Adipocyte (in vitro differentiated cells): ENCODE data around the gene MRAP2.
A peak's percentile ranks its signal among the peaks of the same experiment; 100 is the strongest.

Experiments
- DNase-seq: peaks from one replicate; pipeline ENCODE4 v3.0.0-alpha.2; 2015; ENCODE audit warnings: low read depth
- H3K27me3 ChIP-seq: replicated peaks from 2 replicates; pipeline ENCODE4 v1.7.0; 2013; ENCODE audit warnings: mild to moderate bottlenecking, low read length, moderate library complexity; ENCODE audit not compliant: control insufficient read depth, insufficient read depth
- H3K36me3 ChIP-seq: 2 replicates; pipeline ENCODE4 v1.7.0; 2013; ENCODE audit warnings: low read length, mild to moderate bottlenecking, moderate library complexity; ENCODE audit not compliant: control insufficient read depth, insufficient read depth, severe bottlenecking
- H3K4me1 ChIP-seq: 2 replicates; pipeline ENCODE4 v1.7.0; 2013; ENCODE audit warnings: mild to moderate bottlenecking, low read length, moderate library complexity; ENCODE audit not compliant: control insufficient read depth, insufficient read depth
- H3K4me3 ChIP-seq: 2 replicates; pipeline ENCODE4 v1.7.0; 2013; ENCODE audit warnings: mild to moderate bottlenecking, low read length, moderate library complexity
- H3K9ac ChIP-seq: 2 replicates; pipeline ENCODE4 v1.7.0; 2013; ENCODE audit warnings: mild to moderate bottlenecking, low read length, moderate library complexity
- H3K9me3 ChIP-seq: 2 replicates; pipeline ENCODE4 v1.7.0; 2013; ENCODE audit warnings: mild to moderate bottlenecking, low read length, moderate library complexity; ENCODE audit not compliant: control insufficient read depth

MRAP2 gene

DNA sequence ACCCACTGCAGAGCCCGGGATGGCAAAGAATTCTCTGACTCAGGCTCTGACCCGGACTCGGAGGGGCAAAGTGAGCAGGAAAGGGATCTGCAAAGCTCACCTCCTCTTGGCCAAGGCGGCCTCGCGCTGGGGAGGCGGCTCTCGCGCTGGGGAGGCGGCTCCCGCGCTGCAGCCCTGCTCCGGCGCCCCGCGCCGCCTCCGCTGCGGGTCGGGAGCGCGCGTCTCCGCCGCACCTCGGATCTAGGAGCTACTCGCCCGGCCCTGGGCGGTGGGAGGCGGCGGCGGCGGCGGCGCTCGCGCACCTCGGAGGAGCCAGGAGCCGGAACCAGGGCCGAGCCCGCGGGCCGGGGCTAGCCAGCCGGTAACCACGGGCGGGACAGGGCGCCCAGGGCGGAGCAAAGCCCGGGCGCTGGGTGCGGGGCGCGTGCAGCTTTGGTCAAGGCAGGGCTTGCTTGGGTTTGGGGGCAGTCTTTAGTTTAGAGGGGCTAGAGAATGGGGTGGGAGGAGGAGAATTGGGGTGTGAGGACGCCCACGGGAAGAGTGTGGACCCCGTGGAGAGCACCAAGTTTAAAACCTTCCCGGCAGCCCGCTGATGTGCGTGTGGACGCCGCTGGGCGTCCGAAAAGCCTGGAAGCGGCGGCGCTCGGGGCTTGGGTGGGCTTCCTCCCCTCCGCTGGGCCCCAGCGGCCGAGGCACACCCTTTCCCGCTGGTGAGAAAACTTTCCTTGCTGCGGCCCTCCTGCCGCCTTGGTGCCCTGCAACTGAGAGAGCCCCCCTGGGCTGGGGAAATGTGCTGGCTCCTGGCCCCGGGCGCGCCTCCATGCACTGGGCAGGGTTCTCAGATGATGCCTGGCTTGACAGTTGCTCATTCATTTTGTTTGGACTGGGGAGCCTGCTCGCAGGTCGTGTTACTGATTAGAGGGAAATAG lies at the start of gene MRAP2:
MRAP2 (plus strand) TSS at position 250 of the 929 bp plus-strand sequence. CDS start 21,547 bp downstream, outside the sequence.
- no peaks in the 10 kb centered on the region for H3K36me3 ChIP-seq
- peak within 1 kb of the TSS; percentile 71 for H3K9ac ChIP-seq
- H3K27me3 ChIP-seq: no peaks in the 10 kb centered on the region
- peak; percentile 21 for DNase-seq
- peak within 1 kb of the TSS; percentile 86 for H3K4me3 ChIP-seq
- peaks cover 4% of the 10 kb centered on the region for H3K4me1 ChIP-seq
- no peaks in the 10 kb centered on the region for H3K9me3 ChIP-seq

- H3K27me3 ChIP-seq: no peaks in the 10 kb centered on the region
These were observed 49.2 kb upstream of the MRAP2 start for GRCh38 chr6:83984411-83984810.

DNA sequence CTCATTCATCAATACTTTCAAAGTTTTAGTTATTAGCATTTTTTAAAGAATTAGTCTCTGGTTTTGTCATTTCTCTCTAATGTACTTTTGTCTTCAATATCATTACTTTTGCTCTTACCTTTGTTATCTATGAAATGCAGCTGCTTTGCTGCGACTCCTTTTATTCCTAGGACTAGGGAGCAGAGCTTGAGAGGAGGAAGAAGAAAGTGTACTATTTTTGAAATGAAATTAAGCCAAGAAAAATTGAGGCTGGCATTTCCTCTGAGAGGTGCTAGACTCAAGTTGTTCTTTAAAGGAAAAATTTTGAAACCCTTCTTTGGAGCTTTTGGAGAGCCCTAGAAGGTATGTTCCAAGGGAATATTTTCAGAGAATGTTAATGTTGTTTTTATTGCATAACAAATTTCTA lies 48.3 kb upstream of the MRAP2 start:
- DNase-seq: peak; percentile 5
- Histone ChIP-seq H3K4me3 (no peak overlapping the region), H3K9me3 (peaks cover 6% of the 10 kb centered on the region), H3K36me3 (no peaks in the 10 kb centered on the region), H3K27me3 (no peaks in the 10 kb centered on the region), H3K4me1 (no peaks in the 10 kb centered on the region), H3K9ac (no peak overlapping the region)

More at GRCh38 chr6:83984411-83984810, 49.2 kb upstream of the MRAP2 start:
- Histone ChIP-seq H3K9ac (no peak overlapping the region), H3K4me3 (no peak overlapping the region), H3K36me3 (no peaks in the 10 kb centered on the region), H3K9me3 (peaks cover 6% of the 10 kb centered on the region), H3K4me1 (no peaks in the 10 kb centered on the region)
- no peak for DNase-seq

DNA sequence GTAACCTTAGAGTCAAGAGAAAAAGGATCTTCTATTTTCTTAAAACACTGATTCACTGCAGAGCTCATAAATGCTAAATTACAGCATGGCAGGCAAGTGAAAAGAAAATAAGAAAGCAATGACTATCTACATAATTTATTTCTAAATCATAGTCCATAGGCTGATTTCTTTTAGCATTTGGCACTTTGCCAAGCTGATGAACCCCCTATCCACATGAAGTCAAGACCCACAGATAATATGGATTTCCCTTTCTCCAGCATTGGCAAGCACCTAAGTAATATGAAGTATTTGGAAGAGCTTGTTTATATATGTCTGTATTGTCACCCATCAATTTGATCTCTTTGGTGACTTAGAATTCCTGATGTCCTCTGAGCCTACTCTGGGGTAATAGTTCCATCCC lies 47.9 kb upstream of the MRAP2 start:
- Histone ChIP-seq H3K27me3 (no peaks in the 10 kb centered on the region), H3K9ac (no peak overlapping the region), H3K4me3 (no peak overlapping the region), H3K9me3 (peaks cover 3% of the 10 kb centered on the region), H3K36me3 (no peaks in the 10 kb centered on the region), H3K4me1 (no peaks in the 10 kb centered on the region)
- no peak for DNase-seq

DNA sequence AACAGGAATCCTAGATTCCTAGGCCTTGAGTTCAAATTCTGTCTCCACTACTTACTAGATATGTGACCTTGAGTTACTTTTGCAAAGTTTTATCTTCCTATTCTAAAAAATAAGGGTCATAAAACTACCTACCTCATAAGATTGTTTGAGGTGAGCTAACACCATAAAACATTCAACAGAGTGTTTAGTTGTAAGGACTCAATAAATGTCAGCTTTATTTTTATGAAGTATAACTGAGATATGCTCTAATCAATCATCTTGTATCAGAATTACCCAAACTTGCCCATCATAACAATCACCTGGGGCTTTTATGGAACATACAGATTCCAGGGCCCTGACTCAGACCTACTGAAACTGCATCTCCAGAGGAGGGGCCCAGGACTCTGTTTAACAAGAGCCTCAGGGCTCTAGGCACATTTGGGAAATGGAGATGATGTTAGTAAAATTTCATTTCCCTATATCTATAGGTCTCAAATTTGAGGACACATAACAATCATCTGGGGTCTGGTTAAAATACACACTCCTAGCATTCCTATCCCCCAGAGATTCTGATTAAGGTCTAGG lies 35.5 kb upstream of the MRAP2 start:
- H3K27me3 ChIP-seq: peaks cover 1% of the 10 kb centered on the region
- DNase-seq: no peak
- no peak overlapping the region for H3K4me3 ChIP-seq
- H3K9me3 ChIP-seq: no peaks in the 10 kb centered on the region
- H3K9ac ChIP-seq: no peak overlapping the region
- no peaks in the 10 kb centered on the region for H3K36me3 ChIP-seq
- H3K4me1 ChIP-seq: no peaks in the 10 kb centered on the region

- no peak overlapping the region for H3K9ac ChIP-seq
- H3K36me3 ChIP-seq: no peaks in the 10 kb centered on the region
- H3K4me3 ChIP-seq: no peak overlapping the region
- H3K9me3 ChIP-seq: no peaks in the 10 kb centered on the region
- H3K4me1 ChIP-seq: no peaks in the 10 kb centered on the region
- no peak for DNase-seq
- H3K27me3 ChIP-seq: peaks cover 4% of the 10 kb centered on the region
These were observed 32.5 kb upstream of the MRAP2 start for GRCh38 chr6:84001119-84001518.

DNA sequence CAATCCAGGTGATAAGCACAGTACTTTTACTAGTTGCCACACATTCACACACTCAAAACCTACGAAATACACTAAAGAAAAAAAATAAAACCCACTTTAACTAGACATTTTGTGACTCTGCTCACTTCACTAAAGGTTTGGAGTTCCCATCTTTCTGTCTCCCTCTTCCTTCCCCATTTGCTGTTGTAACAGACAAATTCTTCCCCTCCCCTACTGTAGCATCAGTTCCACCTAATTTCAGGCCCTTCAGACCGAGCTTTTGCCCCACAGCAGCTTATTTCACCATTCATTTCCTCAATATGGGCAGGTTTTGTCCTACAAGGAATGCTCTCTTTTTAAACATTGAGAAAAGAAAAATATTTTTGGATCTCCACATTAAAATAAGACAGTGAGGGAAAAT lies 31.3 kb upstream of the MRAP2 start:
- Histone ChIP-seq H3K4me3 (no peak overlapping the region), H3K27me3 (peaks cover 4% of the 10 kb centered on the region), H3K9ac (no peak overlapping the region), H3K4me1 (no peaks in the 10 kb centered on the region), H3K36me3 (no peaks in the 10 kb centered on the region), H3K9me3 (no peaks in the 10 kb centered on the region)
- no peak for DNase-seq

- H3K9me3 ChIP-seq: no peaks in the 10 kb centered on the region
- H3K36me3 ChIP-seq: no peaks in the 10 kb centered on the region
- H3K9ac ChIP-seq: no peak overlapping the region
- no peaks in the 10 kb centered on the region for H3K4me1 ChIP-seq
- H3K4me3 ChIP-seq: no peak overlapping the region
- no peak for DNase-seq
- H3K27me3 ChIP-seq: peaks cover 4% of the 10 kb centered on the region
These were observed 30.4 kb upstream of the MRAP2 start for GRCh38 chr6:84003131-84003530.

GRCh38 chr6:84003654-84004053 lies 29.9 kb upstream of the MRAP2 start:
- Histone ChIP-seq H3K4me3 (no peak overlapping the region), H3K9me3 (no peaks in the 10 kb centered on the region), H3K9ac (no peak overlapping the region), H3K4me1 (no peaks in the 10 kb centered on the region), H3K27me3 (peaks cover 4% of the 10 kb centered on the region), H3K36me3 (no peaks in the 10 kb centered on the region)
- no peak for DNase-seq

GRCh38 chr6:84007871-84008270 lies 25.7 kb upstream of the MRAP2 start:
- H3K36me3 ChIP-seq: no peaks in the 10 kb centered on the region
- no peak for DNase-seq

DNA sequence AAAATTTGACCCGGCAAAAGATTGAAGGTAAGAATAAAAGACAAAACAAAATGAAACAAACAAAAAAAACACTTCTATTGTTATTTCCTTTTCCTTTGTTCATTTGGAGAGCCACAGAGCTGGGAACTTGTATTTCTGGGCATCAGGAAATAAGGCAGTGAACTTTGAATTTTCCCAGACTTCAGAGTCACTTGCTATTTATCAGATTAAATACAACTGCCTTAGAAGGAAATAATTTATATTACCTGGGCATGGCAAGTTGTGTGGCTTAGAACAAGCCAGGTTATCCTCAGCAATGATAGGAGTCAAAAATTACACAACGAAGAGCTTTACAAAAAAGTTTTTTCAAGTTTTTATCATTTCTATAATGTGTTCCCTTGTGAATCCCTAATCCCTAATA lies 20.2 kb upstream of the MRAP2 start:
- Histone ChIP-seq H3K27me3 (no peaks in the 10 kb centered on the region), H3K36me3 (no peaks in the 10 kb centered on the region), H3K4me3 (no peak overlapping the region), H3K4me1 (no peaks in the 10 kb centered on the region), H3K9ac (no peak overlapping the region), H3K9me3 (no peaks in the 10 kb centered on the region)
- no peak for DNase-seq

More at GRCh38 chr6:84007871-84008270, 25.7 kb upstream of the MRAP2 start:
- no peaks in the 10 kb centered on the region for H3K4me1 ChIP-seq
- H3K4me3 ChIP-seq: no peak overlapping the region
- H3K27me3 ChIP-seq: peaks cover 4% of the 10 kb centered on the region
- no peaks in the 10 kb centered on the region for H3K9me3 ChIP-seq
- no peak overlapping the region for H3K9ac ChIP-seq
